Skeletal muscle satellite cell (primary cell): ENCODE data around the gene CCNL2.
"Not testable (repeated sequence)": the region's sequence is repeated elsewhere in the genome, so short reads cannot be mapped to it uniquely, and the experiment has no call there.

Experiments
- H3K27me3 ChIP-seq: 2 replicates; pipeline ENCODE4 v1.7.0; 2013; ENCODE audit warnings: low read length; ENCODE audit not compliant: control insufficient read depth, insufficient read depth
- H3K36me3 ChIP-seq: 2 replicates; pipeline ENCODE4 v1.7.0; 2013; ENCODE audit warnings: mild to moderate bottlenecking, control low read depth, low read length; ENCODE audit not compliant: insufficient read depth
- H3K4me1 ChIP-seq: 2 replicates; pipeline ENCODE4 v1.7.0; 2013; ENCODE audit warnings: low read length; ENCODE audit not compliant: control insufficient read depth, insufficient read depth
- H3K4me2 ChIP-seq: 2 replicates; pipeline ENCODE4 v1.7.0; 2013; ENCODE audit warnings: mild to moderate bottlenecking, low read length
- H3K4me3 ChIP-seq: 2 replicates; pipeline ENCODE4 v1.7.0; 2013; ENCODE audit warnings: low read length
- H3K9ac ChIP-seq: 2 replicates; pipeline ENCODE4 v1.7.0; 2013; ENCODE audit warnings: mild to moderate bottlenecking, low read depth, low read length, moderate library complexity
- H3K9me3 ChIP-seq: replicated peaks from 2 replicates; pipeline ENCODE4 v1.7.0; 2013; ENCODE audit warnings: mild to moderate bottlenecking, control low read depth, low read length

CCNL2 gene

GRCh38 chr1:1373051-1373814, 25.9 kb downstream of the CCNL2 start:
- Histone ChIP-seq H3K4me1 (peaks cover 28% of the 10 kb centered on the region), H3K4me3 (peak overlapping the region; percentile 94), H3K9ac (peak overlapping the region; percentile 99), H3K9me3 (no peaks in the 10 kb centered on the region), H3K36me3 (peaks cover 18% of the 10 kb centered on the region), H3K4me2 (peak overlapping the region; percentile 99), H3K27me3 (no peaks in the 10 kb centered on the region)

GRCh38 chr1:1371746-1372711, 27.1 kb downstream of the CCNL2 start:
- Histone ChIP-seq H3K36me3 (peaks cover 18% of the 10 kb centered on the region), H3K9me3 (no peaks in the 10 kb centered on the region), H3K9ac (no peak overlapping the region), H3K4me1 (peaks cover 28% of the 10 kb centered on the region), H3K27me3 (no peaks in the 10 kb centered on the region), H3K4me3 (peak overlapping the region; percentile 35), H3K4me2 (peak overlapping the region; percentile 64)

GRCh38 chr1:1371364-1371745, 27.8 kb downstream of the CCNL2 start:
- H3K9ac ChIP-seq: no peak overlapping the region
- peak overlapping the region; percentile 64 for H3K4me2 ChIP-seq
- no peaks in the 10 kb centered on the region for H3K27me3 ChIP-seq
- H3K36me3 ChIP-seq: peaks cover 14% of the 10 kb centered on the region
- H3K9me3 ChIP-seq: no peaks in the 10 kb centered on the region
- no peak overlapping the region for H3K4me3 ChIP-seq
- peaks cover 28% of the 10 kb centered on the region for H3K4me1 ChIP-seq

GRCh38 chr1:1370771-1371300, 28.3 kb downstream of the CCNL2 start:
- Histone ChIP-seq H3K27me3 (no peaks in the 10 kb centered on the region), H3K4me2 (no peak overlapping the region), H3K9me3 (no peaks in the 10 kb centered on the region), H3K4me3 (no peak overlapping the region), H3K4me1 (peaks cover 24% of the 10 kb centered on the region), H3K9ac (no peak overlapping the region), H3K36me3 (peaks cover 10% of the 10 kb centered on the region)

- H3K4me2 ChIP-seq, H3K27me3 ChIP-seq, H3K4me3 ChIP-seq, H3K9ac ChIP-seq, H3K36me3 ChIP-seq, H3K9me3 ChIP-seq: not testable (repeated sequence)
- H3K4me1 ChIP-seq: peaks cover 24% of the 10 kb centered on the region
Observed at GRCh38 chr1:1370094-1370493, 29.0 kb downstream of the CCNL2 start.

GRCh38 chr1:1367315-1367714, 31.8 kb downstream of the CCNL2 start:
- Histone ChIP-seq H3K4me1 (peaks cover 13% of the 10 kb centered on the region), H3K36me3 (no peaks in the 10 kb centered on the region), H3K27me3 (no peaks in the 10 kb centered on the region)

GRCh38 chr1:1366699-1367066, 32.5 kb downstream of the CCNL2 start:
- Histone ChIP-seq H3K27me3 (no peaks in the 10 kb centered on the region), H3K4me3 (no peak overlapping the region), H3K4me1 (peaks cover 13% of the 10 kb centered on the region), H3K9me3 (no peaks in the 10 kb centered on the region), H3K9ac (no peak overlapping the region), H3K36me3 (no peaks in the 10 kb centered on the region), H3K4me2 (no peak overlapping the region)

More at GRCh38 chr1:1367315-1367714, 31.8 kb downstream of the CCNL2 start:
- Histone ChIP-seq H3K9ac (no peak overlapping the region), H3K9me3 (no peaks in the 10 kb centered on the region), H3K4me3 (no peak overlapping the region), H3K4me2 (no peak overlapping the region)

- Histone ChIP-seq H3K9me3 (no peaks in the 10 kb centered on the region), H3K4me3 (no peak overlapping the region), H3K4me1 (peaks cover 13% of the 10 kb centered on the region), H3K36me3 (no peaks in the 10 kb centered on the region), H3K4me2 (no peak overlapping the region), H3K27me3 (no peaks in the 10 kb centered on the region), H3K9ac (no peak overlapping the region)
Observed at GRCh38 chr1:1365875-1366698, 33.0 kb downstream of the CCNL2 start.

GRCh38 chr1:1364266-1364665, 34.9 kb downstream of the CCNL2 start:
- Histone ChIP-seq H3K27me3 (no peaks in the 10 kb centered on the region), H3K4me3 (no peak overlapping the region), H3K9ac (no peak overlapping the region), H3K4me2 (no peak overlapping the region), H3K36me3 (no peaks in the 10 kb centered on the region), H3K9me3 (no peaks in the 10 kb centered on the region), H3K4me1 (peaks cover 32% of the 10 kb centered on the region)

- H3K4me2 ChIP-seq: peak overlapping the region; percentile 79
- peak overlapping the region; percentile 86 for H3K9ac ChIP-seq
- no peaks in the 10 kb centered on the region for H3K27me3 ChIP-seq
- H3K36me3 ChIP-seq: no peaks in the 10 kb centered on the region
- peak overlapping the region; percentile 56 for H3K4me3 ChIP-seq
- no peaks in the 10 kb centered on the region for H3K9me3 ChIP-seq
- peaks cover 40% of the 10 kb centered on the region for H3K4me1 ChIP-seq
Observed at GRCh38 chr1:1361982-1362423, 37.1 kb downstream of the CCNL2 start.
